HG02759 (cell line): ENCODE results near the gene PLCL2.
"Not testable (repeated sequence)": the region's sequence is repeated elsewhere in the genome, so short reads cannot be mapped to it uniquely, and the experiment has no call there.

Experiments used
- ATAC-seq: cut with Tn5 transposase; IDR thresholded peaks from one replicate; pipeline ENCODE4 v1.9.1; 2021; ENCODE audit warnings: mild to moderate bottlenecking, moderate library complexity; ENCODE audit not compliant: unreplicated experiment

PLCL2 gene

DNA sequence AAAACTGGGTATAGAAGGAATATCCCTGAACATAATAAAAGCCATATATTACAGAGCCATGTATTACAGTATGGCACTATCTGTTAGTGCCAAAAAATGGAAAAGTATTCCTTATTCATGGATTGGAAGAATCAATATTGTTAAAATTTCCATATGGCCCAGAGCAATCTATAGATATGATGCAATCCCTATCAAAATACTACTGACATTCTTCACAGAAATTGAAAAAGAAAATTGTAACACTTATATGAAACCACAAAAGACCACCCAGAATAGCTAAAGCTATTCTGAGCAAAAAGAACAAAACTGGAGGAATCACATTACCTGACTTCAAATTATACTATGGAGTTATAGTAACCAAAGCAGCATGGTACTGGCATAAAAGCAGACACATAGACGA lies 218.8 kb downstream of the PLCL2 start:
- ATAC-seq = no peak

DNA sequence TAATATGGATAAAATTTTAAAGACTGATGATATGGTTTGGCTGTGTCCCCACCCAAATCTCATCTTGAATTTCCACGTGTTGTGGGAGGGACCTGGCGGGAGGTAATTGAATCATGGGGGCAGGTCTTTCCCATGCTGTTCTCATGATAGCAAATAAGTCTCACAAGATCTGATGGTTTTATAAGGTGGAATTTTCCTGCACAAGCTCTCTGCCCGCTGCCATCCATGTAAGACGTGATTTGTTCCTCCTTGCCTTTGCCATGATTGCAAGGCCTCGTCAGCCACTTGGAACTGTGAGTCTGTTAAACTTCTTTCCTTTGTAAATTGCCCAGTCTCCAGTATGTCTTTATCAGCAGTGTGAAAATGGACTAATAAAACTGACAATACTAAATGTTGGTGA lies 222.0 kb downstream of the PLCL2 start:
- not testable (repeated sequence) for ATAC-seq

DNA sequence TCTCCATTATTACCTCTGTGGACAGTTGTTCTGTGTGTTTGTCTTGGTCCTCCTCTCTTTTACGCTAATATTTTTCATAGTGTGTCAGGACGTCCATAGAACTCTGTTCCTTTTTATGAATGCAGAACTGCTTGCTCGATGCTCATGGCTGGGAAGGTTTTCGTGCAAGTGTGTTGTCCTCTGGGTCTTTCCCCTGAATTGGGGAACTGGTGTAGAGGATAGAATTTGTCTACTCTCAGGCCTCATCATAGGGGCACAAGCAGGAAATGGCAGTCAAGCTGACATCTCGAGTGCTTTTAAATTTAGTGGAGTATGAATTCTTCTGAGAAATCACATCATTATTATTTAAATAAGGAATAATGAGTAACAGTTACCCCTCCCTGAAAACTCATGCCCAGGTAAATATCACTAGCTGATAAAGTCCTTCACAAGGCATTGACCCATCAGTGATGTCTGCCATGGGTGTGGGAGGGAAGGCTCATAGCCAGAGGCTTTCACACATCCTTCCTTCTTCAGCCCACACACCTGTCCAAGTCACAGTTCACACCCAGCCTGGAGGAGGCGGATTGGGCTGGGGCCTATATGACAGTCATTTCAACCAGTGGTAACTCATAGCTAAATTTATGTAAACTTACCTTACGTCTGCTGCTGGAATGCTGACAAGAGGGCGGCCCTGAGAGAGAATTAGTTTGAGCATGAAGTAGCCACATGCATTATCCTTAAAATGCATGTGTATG lies 226.1 kb downstream of the PLCL2 start:
- ATAC-seq = no peak

DNA sequence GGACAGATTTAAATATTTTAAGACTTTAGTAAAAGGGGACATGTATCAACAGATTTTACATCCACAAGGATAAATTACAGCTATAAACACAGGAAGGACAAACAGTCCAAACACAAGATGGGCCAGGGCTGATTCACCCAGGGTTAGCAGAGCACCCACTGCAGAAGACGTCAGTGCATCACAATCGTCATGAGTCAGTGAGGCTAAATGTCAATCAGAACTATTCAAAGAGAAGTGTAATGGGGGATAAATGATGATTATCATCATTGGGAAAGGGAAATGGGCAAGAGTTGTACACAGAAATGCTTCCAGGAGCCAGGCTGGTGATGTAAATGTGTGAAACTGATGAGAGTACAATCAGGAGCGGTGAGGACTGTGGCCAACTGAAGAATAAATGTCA lies 226.8 kb downstream of the PLCL2 start:
- no peak for ATAC-seq

DNA sequence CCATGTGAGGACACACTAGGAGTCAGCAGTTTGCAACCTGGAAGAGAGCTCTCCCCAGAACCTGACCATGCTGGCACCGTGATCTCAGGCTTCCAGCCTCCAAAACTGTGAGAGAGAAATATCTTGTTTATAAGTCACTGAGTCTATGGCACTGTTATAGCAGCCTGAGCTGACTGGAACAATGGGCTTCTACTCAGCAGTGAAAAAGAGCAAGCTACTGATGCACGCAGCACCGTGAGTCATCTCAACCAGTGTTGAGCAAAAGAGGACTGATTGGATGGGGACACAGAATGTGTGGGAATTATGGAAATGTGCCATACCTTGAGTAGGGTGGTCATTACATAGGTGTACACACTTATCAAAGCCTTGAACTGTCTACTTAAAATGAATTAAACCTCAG lies 230.4 kb downstream of the PLCL2 start:
- no peak for ATAC-seq

DNA sequence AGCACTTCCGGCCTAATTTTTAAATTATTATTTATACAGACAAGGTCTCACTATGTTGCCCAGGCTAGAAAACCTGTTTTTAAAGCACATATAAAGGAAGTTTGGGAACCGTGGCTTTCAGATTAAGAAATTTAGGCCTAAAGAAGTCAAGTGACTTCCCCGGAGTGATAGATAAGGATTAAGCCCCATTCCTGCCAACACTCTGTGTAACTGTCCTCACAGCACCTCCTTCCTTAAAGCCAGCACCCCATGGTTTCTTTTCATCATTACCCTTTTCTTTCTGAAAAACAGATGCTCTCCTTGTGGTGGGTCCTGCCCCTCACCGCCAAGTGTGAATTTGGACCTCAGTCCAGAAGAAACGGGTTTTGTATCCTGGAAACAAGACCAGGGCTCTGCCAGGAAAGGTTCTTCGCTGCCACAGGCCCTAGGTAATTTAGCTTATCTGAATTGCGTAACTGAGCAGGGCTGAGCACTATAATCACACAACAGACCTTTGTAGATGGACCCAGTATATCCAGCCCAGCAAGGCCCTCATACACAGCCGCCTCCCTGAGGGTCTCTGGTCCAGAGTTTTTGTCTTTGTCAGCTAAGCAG lies 231.3 kb downstream of the PLCL2 start:
- ATAC-seq = no peak

DNA sequence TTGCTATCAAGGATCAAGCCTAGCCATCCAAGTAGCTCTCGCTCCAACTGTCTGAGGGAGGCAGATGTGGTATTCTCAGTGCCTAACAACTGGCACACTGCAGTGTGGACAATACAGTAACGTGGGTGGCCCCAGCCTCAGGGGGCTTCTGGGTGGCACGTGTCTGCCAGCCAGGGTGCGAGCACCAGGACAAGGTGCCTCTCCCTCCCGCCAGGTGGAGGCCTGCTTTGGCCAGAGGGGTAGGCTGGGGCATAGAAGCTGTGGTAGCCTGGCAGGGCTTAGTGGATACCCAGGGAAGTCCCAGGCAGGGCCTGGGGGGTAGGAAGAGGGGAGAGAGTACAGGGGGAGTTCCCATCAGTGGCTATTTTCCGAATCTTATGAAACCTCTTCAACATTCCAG lies 234.0 kb downstream of the PLCL2 start:
- no peak for ATAC-seq

DNA sequence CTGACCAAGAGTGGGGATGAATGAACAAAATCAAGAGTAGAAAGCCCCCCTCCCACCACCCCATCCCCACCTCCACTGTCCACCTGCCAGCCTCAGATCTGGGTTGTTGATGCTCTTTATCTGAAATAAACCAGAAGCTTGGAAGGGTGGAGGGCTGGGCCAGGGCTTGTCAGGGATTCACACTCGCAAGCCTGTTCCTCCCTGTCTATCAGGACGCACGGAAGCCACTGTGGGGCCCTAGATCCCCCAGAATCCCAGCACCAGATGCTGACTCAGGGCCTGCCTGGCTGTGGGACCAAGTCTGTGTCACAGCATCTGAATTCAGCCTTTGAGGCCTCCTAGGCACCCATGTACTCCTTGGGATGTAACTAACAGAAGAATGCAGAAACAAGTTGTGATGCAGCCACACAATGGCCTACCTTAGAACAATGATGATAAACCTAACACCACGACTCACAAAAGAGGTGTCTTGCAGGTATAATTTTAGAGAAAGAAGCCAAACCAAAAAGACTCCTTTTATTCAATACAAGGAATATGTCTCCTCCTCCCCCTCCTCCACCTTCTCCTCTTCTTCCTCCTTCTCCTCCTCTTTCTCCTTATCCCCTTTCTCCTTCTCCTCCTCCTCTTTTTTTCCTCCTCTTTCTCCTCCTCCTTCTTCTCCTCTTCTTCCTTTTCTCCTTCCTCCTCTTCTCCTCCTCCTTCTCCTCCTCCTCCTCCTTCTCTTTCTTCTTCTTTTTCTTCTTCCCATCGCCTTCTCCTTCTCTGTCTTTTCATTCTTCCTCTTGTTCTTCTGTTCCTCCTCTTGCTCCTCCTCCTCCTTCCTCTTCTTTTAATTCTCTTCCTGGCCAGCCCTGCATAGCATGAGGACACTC lies 234.7 kb downstream of the PLCL2 start:
- ATAC-seq = no peak

DNA sequence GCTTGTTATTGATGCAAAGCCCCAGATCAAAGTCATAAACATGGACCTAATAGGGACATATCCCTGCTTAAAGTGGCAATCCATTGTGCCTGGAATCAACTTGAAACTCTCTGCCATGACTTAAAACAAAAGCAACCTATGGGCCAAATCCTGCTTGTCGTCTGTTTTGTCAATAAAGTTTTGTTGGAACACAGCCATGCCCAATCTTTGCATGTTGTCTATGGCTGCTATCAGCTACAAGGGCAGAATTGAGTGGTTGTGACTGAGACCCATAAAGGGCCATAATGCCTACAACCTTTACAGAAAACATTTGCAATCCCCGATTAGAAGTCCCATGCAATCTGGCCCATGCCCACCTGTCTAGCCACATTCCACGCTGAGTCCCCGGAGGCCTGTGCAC lies 235.4 kb downstream of the PLCL2 start:
- ATAC-seq = no peak

DNA sequence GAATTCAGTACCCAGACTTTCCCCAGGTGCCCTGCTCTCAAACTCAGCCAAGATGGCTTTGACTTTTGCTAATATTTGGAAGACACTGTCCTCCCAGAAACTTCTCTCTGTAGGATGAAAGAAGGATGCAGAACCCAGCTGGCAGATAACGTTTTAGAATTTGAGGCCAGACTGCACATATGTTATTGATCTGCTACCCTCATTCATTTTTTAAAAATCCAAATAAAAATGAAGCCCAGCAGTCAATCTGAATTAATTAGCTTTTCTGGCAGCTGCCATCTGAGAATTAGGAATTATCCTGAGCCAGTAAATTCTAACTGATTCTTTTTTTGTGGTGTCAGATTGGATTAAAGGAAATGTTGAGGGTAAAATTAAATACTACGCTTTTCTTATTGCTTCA lies 236.6 kb downstream of the PLCL2 start:
- ATAC-seq = no peak

DNA sequence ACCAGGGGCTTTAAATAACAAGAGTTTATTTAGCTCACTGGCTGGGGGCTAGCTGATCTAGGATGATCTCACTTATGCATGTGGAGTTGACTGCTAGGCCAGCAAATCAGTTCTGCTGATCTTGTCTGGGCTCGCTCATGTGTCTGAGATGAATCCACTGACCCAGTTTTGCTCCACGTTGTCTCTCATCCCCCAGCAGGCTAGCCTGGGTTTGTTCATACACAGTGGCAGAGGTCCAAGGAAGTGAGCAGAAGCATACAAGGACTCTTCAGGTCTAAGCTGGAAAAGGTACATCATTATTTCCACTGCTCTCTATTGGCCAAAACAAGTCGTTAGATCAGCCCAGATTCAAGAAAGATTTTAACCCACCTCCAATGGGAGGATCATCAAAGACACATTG lies 238.0 kb downstream of the PLCL2 start:
- no peak for ATAC-seq

DNA sequence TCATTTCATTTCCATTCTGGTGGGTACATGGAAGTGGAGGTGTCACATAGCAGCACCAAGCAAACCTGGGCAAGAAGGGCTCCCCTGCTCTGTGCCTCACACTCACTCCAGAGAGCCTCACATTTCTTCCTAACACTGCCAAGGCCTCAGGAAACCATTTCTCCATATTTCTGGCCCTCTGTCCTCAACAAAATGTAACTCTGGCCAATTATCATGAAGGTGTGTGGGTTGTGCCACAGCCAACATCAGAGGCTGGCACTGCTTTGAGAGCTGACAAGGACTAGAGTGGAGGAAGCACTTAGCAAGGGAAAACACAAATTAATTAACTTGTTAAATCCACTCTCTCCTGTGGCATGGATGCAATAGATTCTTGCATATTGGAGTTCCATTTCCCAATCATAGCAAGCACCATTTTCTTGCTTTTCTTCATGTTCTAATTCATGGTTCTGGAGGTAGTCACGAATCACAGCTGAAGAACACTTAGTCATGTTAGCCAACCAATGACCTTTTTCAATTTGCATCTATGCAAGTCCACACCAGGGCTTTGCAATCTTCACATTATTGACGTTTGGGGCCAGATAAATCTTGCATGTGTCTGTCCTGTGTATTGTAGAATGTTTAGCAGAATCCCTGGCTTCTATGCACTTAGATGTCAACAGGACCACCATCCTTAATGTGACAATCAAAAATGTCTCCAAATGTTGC lies 241.1 kb downstream of the PLCL2 start:
- ATAC-seq = no peak

DNA sequence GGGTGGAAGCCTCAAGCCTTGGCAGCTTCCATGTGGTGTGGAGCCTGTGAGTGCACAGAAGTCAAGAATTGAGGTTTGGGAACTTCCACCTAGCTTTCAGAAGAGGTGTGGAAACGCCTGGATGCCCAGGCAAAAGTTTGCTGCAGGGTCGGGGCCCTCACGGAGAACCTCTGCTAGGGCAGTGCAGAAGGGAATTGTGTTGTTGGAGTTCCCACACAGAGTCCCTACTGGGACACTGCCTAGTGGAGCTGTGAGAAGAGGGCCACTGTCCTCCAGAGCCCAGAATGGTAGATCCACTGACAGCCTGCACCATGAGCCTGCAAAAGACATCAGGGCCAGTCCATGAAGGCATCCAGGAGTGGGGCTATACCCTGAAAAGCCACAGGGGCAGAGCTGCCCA lies 243.9 kb downstream of the PLCL2 start:
- not testable (repeated sequence) for ATAC-seq

DNA sequence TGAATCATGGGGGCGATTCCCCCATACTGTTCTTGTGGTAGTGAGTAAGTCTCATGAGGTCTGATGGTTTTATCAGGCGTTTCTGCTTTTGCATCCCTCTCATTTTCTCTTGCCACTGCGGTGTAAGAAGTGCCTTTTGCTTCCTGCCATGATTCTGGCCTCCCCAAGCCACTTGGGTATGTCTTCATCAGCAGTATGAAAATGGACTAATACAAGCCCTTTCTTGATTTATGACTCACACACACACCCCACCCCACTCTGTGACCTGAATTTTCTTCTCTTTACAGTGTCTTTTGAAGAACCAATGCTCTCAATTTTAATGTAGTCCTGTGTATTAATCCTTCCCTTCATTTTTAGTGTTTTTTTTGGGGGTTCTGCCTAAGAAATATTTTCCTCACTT lies 244.8 kb downstream of the PLCL2 start:
- ATAC-seq = no peak

DNA sequence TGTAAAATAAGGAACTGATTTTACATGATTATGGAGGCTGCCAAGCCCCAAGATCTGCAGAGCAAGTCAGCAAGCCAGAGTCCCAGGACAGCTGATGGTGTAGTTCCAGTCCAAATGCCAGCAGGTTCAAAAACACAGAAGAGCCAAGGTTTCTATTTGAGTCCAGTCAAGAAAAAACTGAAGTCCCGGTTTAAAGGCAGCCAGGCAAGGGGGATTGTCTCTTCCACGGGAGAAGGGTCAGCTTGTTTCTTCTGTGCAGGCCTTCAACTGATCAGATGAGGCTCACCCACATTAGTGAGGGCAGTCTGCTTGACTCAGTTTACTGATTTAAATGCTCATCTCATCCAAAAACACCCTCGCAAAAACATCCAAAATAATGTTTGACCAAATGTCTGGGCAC lies 246.2 kb downstream of the PLCL2 start:
- no peak for ATAC-seq

DNA sequence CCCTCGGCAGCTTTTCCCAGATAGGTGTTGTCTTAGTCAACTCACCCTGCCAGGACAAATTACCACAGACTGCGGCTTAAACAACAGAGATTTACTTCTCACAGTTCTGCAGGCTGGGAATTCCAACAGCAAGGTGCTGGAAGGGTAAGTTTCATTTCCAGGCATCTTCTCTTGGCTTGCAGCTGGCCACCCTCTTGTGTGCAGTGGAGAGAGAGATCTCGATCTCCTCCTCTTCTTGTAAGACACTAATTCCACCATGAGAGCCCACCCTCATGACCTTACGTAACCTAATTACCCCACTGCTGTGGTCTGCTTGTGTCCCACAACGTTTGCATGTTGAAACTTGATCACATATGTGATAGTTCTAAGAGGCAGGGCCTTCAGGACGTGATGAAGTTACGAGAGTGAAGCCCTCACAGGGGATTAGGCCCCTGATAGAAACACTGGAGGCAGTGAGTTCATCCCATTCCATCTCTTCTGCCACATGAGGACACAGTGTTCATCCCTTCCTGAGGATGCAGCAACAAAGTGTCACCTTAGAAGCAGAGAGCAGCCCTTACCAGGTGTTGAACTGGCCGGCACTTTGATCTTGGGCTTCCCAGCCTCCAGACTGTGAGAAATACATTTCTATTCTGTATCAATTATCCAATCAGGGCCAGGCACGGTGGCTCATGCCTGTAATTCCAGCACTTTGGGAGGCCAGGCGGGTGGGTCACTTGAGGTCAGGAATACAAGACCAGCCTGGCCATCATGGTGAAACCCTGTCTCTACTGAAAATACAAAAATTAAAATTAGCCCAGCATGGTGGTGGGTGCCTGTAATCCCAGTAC lies 247.7 kb downstream of the PLCL2 start:
- no peak for ATAC-seq

DNA sequence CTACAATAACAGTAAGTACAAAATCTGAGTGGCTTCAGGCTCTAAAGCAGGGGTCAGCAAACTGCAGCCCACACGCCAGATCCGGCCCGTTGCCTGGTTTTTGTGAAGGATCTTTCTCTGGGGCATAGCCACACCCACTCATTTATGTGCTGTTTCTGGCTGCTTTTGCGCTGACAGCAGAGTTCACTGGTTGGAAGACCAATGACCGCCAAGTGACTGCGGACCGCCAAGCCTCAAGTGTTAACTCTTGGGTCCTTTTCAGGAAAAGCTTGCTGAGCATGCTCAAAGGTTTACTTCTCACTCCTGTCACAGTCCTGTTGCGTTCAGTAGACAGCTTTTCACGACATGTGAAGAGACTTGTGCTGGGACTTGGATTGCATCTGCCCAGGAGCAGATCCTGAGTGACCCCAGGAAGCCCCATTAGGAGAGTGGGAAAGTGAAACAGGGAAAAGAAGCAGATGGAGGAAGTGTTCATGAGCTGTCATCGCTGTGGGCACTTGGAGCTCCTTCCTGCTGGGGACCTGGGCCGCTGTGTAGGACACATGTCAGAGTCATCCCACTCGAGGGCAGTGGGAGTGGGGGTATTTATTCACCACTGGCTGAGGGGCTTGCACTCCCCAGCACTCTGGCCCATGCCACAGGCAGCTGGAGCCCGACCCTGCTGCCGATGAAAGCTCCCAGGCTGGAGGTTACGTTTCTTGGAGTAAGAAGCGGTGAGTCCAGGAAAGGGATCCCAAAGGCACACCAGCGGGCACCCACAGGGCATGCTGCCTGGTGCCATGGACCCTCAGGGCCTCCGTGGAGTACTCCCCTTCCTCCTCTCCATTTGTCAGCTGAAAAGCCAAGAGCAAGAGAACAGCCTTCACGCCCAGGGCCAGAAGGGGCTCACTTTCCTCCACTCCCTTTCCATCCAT lies 249.1 kb downstream of the PLCL2 start:
- no peak for ATAC-seq

DNA sequence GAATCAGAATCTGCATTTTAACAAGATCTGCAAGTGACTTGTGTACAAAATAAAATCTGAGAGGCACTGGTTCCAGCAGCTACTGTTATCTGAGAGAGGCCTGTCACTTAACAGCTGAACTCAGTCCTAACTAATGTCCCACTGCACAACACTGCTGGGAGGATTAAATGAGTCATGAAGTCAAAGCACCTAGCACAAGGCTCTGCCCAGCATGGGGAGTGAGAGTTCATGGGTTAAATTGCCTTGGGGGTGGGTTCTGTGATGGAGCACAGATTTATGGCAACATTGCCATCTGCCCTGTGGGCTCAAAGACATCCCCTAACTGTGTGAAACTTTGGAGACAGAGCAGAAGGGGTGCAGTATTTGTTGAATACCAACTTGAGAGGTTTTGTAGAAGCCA lies 250.9 kb downstream of the PLCL2 start:
- no peak for ATAC-seq

DNA sequence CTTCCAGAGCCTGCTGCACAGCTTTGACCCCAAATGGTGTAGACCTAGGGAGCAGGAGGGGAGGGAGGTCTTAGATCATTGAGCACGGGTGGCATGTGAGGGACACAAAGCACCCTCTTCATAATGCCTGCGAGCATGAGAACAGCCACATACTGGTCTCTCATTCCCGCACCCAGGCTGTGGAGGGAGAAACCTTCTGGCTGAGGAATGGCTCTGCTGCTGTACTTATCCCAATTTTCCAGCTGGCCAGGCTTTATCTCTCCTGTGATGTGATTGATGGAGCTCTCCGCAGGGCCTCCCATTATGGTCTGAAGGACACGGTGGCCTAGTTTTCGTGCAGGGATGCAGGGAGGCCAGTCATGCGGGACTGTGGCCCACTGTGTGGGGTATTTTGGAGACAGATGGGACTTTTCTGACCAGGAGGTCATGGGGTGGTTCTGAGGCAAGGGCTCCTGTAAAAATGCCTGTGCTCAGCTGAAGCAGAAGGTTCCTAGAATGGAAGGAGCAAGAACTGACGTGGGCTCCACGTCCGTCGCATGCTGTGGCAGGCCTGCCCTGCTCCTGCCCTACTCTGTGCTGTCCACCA lies 251.5 kb downstream of the PLCL2 start:
- no peak for ATAC-seq
